Testis (tissue), 2 donors: ENCODE data around the gene AGXT.

Experiments
- CTCF ChIP-seq, 3 experiments: fragments of 450-650 bp in 2 of 3; fragments of 200-600 bp in 1 of 3; sonication (generic) in 1 of 3; IDR thresholded peaks; one replicate each; pipeline ENCODE4 v1.5.1; 2016 to 2019; ENCODE audit warnings: antibody characterized with exemption in 3 of 3, mild to moderate bottlenecking in 2 of 3, moderate library complexity in 1 of 3
- POLR2A ChIP-seq: fragments of 450-650 bp; IDR thresholded peaks from one replicate; pipeline ENCODE4 v1.6.1; 2017; ENCODE audit warnings: antibody characterized with exemption, mild to moderate bottlenecking, moderate library complexity

GRCh38 chr2:240876475-240877251, 8.0 kb downstream of the AGXT start:
- TF ChIP-seq POLR2A (no peak), CTCF (IDR thresholded peaks at IDR 0.05) (no peak)
